DMS 273 (cell line): ENCODE results near the gene PAPPA.

Source experiments
- DNase-seq: peaks from one replicate; lab custom pipeline; 2025; ENCODE audit not compliant: unreplicated experiment; lab: John Stamatoyannopoulos, UW

Gene PAPPA

GRCh38 chr9:116151199-116151598 lies 2.4 kb upstream of the PAPPA start:
- DNase-seq, result no peak

- DNase-seq, result no peak
Measured at GRCh38 chr9:116151966-116152381, 1.6 kb upstream of the PAPPA start.

- peak; percentile 59 for DNase-seq
Measured at GRCh38 chr9:116152390-116152789, 1.2 kb upstream of the PAPPA start.

GRCh38 chr9:116152941-116153764 lies 438 bp upstream of the PAPPA start:
- DNase-seq, result peak; percentile 5

GRCh38 chr9:116154334-116154975 lies 864 bp downstream of the PAPPA start:
- peak; percentile 63 for DNase-seq

GRCh38 chr9:116154976-116155697 lies 1.5 kb downstream of the PAPPA start:
- DNase-seq, result peak; percentile 24

- peak; percentile 25 for DNase-seq
Measured at GRCh38 chr9:116155698-116156039, 2.1 kb downstream of the PAPPA start.

GRCh38 chr9:116156621-116157314 lies 3.2 kb downstream of the PAPPA start:
- peak; percentile 88 for DNase-seq

GRCh38 chr9:116157436-116158138 lies 4.0 kb downstream of the PAPPA start:
- DNase-seq, result no peak

GRCh38 chr9:116160676-116161571 lies 7.3 kb downstream of the PAPPA start:
- DNase-seq, result no peak

GRCh38 chr9:116162241-116162781 lies 8.7 kb downstream of the PAPPA start:
- DNase-seq, result no peak

- peak; percentile 36 for DNase-seq
Measured at GRCh38 chr9:116163293-116164055, 9.9 kb downstream of the PAPPA start.

- DNase-seq, result no peak
Measured at GRCh38 chr9:116165912-116166311, 12.3 kb downstream of the PAPPA start.

GRCh38 chr9:116166713-116167112 lies 13.1 kb downstream of the PAPPA start:
- DNase-seq, result no peak

- no peak for DNase-seq
Measured at GRCh38 chr9:116168231-116168630, 14.6 kb downstream of the PAPPA start.

GRCh38 chr9:116172216-116172615 lies 18.6 kb downstream of the PAPPA start:
- no peak for DNase-seq

- DNase-seq, result no peak
Measured at GRCh38 chr9:116174347-116174746, 20.8 kb downstream of the PAPPA start.

GRCh38 chr9:116175614-116176013 lies 22.0 kb downstream of the PAPPA start:
- DNase-seq, result no peak
